Measurements from ENCODE around the gene PPP1R3G.
"Not testable (repeated sequence)": the region's sequence is repeated elsewhere in the genome, so short reads cannot be mapped to it uniquely, and the experiment has no call there.

Gene PPP1R3G

DNA sequence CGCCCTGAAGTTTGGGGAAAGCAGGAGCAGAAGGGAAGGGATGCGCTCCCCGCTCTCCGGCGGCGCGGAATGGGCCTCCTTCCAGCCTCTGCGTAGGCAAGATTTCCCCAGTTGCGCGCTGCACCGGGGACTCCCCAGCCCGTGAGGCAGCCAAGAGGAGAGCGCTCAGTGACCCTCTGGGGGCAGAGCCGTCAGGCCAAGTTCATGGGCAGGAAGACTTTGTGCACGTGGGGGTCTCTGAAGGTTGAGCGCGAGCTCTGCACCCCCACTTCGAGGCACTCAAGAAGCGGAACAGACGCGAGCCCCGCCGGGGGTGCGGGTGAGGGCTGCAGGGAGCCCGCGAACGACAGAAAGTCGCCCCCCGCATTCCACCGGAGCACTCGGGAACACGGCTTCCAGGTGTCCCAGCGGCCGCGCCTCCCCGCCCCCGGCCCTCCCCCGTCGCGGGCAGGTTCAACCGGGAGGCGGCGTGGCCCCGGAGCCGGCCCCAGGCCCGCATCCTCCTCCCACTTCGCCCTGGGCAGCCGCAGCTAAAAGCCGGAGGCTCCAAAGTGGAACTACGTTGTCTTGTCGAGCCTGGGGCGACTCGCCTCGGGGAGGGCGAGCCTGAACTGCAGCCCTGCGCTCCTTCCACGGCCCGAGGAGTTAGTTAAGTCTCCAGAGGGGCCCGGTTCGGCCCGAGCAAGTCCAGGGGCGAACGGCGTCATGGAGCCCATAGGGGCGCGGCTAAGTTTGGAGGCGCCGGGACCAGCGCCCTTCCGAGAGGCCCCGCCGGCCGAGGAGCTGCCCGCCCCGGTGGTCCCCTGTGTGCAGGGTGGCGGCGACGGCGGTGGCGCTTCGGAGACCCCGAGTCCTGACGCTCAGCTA, at the start of gene PPP1R3G:
PPP1R3G (plus strand) TSS at position 561 of the 867 bp plus-strand sequence; CDS start at position 706, 145 bp downstream.
- DNase-seq (ENCODE audit: low read depth in 1 of 2, low spot score in 1 of 2): no peak

GRCh38 chr6:5036269-5036668, 48.9 kb upstream of the PPP1R3G start:
- DNase-seq (ENCODE audit: low read depth in 1 of 2, low spot score in 1 of 2): no peak

DNA sequence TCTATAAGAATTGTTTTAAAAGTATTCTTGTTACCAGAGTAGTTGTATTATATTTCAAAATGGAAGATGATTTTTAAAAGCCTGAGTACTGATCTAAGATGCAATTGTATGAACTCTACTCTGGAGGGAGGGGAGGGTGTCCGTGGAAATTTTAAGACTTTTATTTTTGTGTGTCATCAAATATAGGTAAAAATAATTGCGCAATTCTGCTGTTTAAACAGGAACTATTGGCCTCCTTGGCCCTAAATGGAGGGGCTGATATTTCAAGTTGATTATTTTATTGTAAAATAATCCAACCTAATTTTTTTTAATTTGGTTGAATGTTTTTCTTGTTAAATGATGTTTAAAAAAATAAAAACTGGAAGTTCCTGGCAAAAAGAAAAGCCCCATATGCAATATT, 43.2 kb upstream of the PPP1R3G start:
- DNase-seq (ENCODE audit: low read depth in 1 of 2, low spot score in 1 of 2): no peak

- no peak for DNase-seq (ENCODE audit: low read depth in 1 of 2, low spot score in 1 of 2)
Measured at GRCh38 chr6:5042436-5042835, 42.7 kb upstream of the PPP1R3G start.

- DNase-seq (ENCODE audit: low read depth in 1 of 2, low spot score in 1 of 2): no peak
Measured at GRCh38 chr6:5044866-5045265, 40.3 kb upstream of the PPP1R3G start.

DNA sequence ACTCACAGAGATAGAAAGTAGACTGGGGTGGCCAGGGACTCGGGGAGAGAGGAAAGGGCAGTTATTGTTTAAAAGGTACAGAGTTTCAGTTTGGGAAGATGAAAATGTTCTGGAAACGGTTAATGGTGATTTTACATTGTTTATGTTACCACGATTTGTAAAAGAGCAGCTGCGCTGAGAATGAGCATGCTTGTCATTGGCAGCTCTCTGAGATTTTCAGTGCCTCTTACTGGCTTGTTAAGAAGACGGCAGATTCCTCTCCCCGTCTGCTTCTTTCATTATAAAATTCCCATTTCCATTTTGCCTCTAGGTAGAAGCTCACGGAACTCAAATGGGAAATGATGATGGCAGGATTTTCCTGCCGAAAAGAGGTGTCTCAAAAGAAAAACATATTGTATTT, 39.7 kb upstream of the PPP1R3G start:
- DNase-seq (ENCODE audit: low read depth in 1 of 2, low spot score in 1 of 2): no peak

DNA sequence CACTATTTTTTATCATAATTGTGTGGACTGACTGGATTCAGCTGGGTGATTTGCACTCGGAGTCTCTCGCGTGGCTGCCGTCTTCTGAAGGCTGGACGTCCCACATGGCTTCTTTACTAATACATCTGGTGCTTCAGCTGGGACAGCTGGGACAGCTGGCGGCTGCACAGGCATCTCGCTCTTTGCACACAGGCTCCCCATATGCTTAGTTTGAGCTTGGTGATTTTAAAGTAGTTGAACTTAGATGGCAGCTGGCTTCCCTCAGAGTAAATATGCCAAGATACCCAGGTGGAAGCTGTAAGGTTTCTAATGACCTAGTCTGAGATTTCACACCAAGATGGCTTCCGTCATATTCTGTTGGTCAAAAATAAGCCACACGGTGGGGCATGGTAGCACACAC, 38.7 kb upstream of the PPP1R3G start:
- no peak for DNase-seq (ENCODE audit: low read depth in 1 of 2, low spot score in 1 of 2)

DNA sequence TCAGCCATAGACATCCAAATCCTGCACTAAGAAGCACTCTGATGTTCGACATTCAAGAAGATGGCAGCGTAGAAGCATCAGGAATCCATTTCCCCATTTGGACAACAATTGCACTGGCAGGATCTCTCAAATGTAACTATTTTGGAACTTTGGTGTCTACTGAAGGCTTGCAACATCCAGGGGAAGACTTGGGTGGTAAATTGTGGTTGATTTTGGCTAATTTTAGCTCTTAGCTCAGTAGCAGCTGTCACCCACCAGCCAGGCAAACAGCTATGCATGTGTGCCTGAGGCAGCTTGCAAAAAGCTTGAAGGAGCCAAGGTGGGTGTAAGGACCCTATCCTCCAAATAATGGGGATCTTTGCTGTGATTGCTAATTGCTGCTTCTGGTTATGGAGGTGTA, 35.1 kb upstream of the PPP1R3G start:
- no peak for DNase-seq (ENCODE audit: low read depth in 1 of 2, low spot score in 1 of 2)

DNA sequence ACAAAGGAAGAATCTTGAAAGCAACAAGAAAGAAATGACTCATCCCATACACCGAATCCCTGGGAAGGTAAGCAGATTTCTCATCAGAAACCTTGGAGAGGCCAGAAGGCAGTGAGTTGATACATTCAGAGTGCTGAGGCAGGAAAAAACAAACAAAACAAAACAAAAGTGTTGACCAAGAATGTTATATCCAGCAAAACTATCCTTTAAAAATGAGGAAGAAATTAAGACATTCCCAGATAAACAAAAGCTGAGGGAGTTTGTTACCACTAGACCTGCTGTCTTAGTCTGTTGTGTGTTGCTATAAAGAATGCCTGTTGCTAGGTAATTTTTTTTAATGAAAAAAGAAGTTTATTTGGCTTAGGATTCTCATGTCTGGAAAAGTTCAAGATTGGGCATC, 33.7 kb upstream of the PPP1R3G start:
- DNase-seq (ENCODE audit: low read depth in 1 of 2, low spot score in 1 of 2): no peak

DNA sequence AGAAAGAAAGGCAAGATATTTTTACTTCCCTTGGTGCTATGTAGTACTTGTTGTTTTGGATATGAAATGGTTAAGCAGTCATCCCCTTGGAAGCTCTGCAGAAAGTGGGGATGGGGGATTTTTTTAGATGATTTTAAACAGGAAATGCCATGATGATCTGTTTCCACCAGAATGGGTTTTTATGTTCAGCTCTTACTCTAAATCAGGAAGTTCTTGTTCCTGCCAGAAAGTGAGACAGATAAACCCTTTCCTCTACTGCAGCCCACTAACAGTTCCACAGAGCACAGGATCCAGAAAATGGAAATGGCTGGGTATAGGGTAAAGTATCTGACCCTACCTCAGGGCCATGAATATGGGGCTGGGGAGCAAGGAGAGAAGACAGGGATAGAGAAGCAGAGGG, 32.1 kb upstream of the PPP1R3G start:
- no peak for DNase-seq (ENCODE audit: low read depth in 1 of 2, low spot score in 1 of 2)

GRCh38 chr6:5053864-5054244, 31.3 kb upstream of the PPP1R3G start:
- no peak for DNase-seq (ENCODE audit: low read depth in 1 of 2, low spot score in 1 of 2)

GRCh38 chr6:5054245-5054873, 30.8 kb upstream of the PPP1R3G start:
- DNase-seq (ENCODE audit: low read depth in 1 of 2, low spot score in 1 of 2): no peak

DNA sequence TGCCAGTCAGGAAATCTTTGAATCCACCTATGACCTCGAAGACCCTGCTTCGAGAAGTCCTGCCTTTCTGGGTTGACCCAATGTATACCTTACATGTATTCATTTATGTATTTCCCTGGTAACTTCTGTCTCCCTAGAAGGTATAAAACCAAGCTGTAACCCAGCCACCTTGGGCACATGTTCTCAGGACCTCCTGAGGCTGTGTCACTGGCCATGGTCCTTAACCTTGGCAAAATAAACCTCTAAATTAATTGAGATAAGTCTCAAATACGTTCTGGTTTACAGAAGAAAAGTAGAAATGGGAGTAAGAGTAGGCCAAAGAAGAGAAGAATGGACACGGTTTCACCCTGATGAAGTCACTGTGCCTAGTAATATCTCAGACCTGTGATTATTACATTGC, 30.0 kb upstream of the PPP1R3G start:
- DNase-seq (ENCODE audit: low read depth in 1 of 2, low spot score in 1 of 2): no peak

DNA sequence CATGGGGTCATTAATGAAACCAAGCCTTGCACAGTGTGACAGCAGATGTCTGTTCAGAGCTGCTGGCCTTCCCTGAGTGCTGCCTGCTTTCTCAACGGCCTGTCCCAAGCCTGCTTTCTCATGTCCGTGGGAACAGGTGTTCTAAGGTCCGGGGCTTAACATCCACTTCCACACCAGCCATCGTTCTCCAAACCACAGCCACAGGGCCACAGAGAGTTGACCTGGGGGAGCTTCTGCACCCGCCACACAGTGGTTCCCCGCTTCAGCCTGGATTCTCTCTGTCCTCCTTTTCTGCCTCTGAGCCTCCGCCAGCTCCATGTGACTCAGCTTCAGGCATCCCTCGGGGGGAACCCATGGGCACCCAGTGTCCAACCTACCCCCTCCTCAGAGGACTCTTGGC, 26.9 kb upstream of the PPP1R3G start:
- no peak for DNase-seq (ENCODE audit: low read depth in 1 of 2, low spot score in 1 of 2)

DNA sequence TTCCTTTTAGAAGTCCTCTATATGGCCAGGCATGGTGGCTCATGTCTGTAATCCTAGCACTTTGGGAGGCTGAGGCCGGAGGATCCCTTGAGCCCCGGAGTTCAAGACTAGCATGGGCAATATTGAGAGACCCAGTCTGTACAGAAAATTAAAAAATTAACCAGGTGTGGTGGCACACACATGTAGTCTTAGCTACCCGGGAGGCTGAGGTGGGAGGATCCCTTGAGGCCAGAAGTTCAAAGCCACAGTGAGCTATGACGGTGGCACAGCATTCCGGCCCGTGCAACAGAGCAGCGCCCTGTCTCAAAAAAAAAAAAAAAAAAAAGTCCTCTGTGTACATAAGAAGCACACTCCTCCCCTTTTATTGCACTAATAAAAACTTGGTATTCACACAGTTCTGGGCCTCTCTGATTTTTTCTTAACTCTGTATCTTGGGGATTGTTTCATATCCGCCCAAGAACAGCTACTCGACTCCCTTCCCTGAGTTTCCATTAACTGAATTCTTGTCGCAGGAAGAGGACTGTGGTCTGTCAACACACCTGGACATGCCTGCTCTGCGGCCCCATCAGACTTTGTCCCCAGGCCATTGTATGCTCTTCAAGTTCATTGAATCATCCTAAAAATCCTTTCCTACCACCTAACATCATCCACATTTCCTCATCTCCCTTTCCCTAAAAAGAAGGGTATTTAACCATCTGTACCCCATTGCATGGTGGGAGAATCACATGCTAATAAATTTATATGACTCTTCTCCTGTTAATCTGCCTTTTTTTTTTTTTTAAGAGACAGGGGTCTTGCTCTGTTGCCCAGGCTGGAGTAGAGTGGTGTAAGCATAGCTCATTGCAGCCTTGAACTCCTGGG, 25.9 kb upstream of the PPP1R3G start:
- no peak for DNase-seq (ENCODE audit: low read depth in 1 of 2, low spot score in 1 of 2)

GRCh38 chr6:5060439-5060838, 24.7 kb upstream of the PPP1R3G start:
- DNase-seq (ENCODE audit: low read depth in 1 of 2, low spot score in 1 of 2): not testable (repeated sequence)

DNA sequence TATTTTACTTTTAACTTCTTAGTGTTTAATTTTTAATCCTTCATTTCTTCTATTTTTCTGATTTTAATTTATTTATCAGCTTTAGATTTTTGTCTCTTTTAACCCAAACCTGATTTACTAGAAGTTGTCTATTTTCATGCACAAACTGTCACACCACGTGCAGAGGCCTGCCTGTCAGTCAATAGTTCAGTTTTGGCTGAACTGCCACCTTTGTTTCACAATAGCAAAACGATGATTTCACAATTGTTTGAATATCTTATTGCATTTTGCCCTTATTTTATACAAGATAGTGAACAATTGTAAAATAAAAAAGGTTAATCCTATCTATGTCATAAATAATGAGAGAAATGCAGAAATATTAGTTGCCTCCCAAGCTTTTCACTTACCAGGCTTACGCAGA, 24.0 kb upstream of the PPP1R3G start:
- DNase-seq (ENCODE audit: low read depth in 1 of 2, low spot score in 1 of 2): no peak

DNA sequence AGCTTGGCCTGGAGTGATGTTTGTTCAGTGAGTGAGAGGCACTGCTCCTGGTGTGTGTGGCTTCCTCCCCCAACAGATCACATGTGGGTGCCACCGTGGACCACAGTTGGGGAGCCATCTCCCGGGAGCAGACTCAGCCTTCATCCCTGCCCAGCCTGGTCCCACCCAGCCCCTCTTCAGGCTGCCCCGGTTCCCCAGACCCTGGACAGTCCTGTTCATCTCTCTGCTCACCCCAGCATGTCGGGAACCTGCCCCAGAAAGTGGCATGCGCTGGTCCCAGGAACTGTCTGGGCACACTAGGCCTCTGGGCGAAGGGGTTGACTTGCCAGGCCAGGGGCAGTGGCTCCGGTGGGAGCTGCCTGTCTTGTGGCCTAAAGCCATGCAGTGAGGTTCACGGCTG, 21.5 kb upstream of the PPP1R3G start:
- DNase-seq (ENCODE audit: low read depth in 1 of 2, low spot score in 1 of 2): no peak

- DNase-seq (ENCODE audit: low read depth in 1 of 2, low spot score in 1 of 2): no peak
Measured at GRCh38 chr6:5066456-5067093, 18.6 kb upstream of the PPP1R3G start.

DNA sequence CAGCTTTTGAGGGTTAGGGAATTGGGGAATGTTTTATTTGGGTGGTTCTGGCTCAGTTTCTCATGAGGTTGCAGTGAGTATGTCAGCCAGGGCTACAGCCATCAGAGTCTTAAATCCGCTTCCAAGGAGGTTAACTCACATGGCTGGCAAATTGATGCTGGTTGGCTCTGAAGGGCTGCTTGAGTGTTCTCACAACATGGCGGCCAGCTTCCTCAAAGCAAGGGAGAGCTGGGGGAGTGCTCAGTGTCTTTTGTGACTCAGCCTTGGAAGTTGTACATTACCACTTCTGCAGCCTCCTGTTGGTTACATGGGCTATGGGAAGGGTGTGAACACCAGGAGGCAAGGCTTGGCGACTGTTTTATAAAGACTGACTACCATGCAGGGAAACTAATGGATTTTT, 17.8 kb upstream of the PPP1R3G start:
- DNase-seq (ENCODE audit: low read depth in 1 of 2, low spot score in 1 of 2): no peak

GRCh38 chr6:5068153-5068751, 16.9 kb upstream of the PPP1R3G start:
- no peak for DNase-seq (ENCODE audit: low read depth in 1 of 2, low spot score in 1 of 2)
